WTC11 (cell line): ENCODE results near the gene CCDC57.

ENCODE experiments used
- JUN ChIP-seq: sonication (generic); formaldehyde crosslinking; IDR thresholded peaks from 2 replicates; pipeline ENCODE4 v1.8.0; 2023; ENCODE audit warnings: mild to moderate bottlenecking, missing genetic modification reagents
- ZNF232 ChIP-seq: sonication (generic); formaldehyde crosslinking; IDR thresholded peaks from 2 replicates; pipeline ENCODE4 v1.8.0; 2022; ENCODE audit warnings: mild to moderate bottlenecking, missing genetic modification reagents
- TF ChIP-seq, protein P1 (sequence below): fragments of 200-600 bp; IDR thresholded peaks from 2 replicates; pipeline ENCODE4 v1.8.0; 2022; ENCODE audit warnings: antibody characterized with exemption

DNA sequence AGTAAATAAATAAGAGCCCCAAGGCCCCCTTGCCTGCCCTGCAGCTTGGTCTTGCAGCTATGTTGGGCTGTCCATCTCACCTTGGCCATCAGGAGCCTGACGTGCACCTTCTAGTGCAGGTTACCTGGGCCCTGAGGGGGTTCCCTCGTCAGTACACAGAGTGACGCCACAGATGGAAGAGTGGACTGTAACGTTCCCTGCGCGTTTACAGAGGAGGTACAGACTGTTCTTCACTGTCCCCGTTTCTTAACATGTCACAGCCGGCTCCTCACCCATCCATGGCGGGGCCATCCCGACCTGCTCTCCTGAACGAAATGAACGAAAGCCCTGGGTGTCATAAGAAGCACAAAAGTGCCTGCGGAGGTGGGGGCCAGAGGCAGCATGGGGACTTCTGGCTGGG is 98.7 kb downstream of the CCDC57 start:
- TF ChIP-seq, protein P1, sequence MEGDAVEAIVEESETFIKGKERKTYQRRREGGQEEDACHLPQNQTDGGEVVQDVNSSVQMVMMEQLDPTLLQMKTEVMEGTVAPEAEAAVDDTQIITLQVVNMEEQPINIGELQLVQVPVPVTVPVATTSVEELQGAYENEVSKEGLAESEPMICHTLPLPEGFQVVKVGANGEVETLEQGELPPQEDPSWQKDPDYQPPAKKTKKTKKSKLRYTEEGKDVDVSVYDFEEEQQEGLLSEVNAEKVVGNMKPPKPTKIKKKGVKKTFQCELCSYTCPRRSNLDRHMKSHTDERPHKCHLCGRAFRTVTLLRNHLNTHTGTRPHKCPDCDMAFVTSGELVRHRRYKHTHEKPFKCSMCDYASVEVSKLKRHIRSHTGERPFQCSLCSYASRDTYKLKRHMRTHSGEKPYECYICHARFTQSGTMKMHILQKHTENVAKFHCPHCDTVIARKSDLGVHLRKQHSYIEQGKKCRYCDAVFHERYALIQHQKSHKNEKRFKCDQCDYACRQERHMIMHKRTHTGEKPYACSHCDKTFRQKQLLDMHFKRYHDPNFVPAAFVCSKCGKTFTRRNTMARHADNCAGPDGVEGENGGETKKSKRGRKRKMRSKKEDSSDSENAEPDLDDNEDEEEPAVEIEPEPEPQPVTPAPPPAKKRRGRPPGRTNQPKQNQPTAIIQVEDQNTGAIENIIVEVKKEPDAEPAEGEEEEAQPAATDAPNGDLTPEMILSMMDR: no peak
- TF ChIP-seq ZNF232: no peak
- no peak for TF ChIP-seq JUN (CRISPR knock-in tag)
